ENCODE data around the gene DIS3L2.

- TF ChIP-seq, protein P1, sequence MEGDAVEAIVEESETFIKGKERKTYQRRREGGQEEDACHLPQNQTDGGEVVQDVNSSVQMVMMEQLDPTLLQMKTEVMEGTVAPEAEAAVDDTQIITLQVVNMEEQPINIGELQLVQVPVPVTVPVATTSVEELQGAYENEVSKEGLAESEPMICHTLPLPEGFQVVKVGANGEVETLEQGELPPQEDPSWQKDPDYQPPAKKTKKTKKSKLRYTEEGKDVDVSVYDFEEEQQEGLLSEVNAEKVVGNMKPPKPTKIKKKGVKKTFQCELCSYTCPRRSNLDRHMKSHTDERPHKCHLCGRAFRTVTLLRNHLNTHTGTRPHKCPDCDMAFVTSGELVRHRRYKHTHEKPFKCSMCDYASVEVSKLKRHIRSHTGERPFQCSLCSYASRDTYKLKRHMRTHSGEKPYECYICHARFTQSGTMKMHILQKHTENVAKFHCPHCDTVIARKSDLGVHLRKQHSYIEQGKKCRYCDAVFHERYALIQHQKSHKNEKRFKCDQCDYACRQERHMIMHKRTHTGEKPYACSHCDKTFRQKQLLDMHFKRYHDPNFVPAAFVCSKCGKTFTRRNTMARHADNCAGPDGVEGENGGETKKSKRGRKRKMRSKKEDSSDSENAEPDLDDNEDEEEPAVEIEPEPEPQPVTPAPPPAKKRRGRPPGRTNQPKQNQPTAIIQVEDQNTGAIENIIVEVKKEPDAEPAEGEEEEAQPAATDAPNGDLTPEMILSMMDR (conservative IDR thresholded peaks at IDR 0.05; ENCODE audit: low read depth, low read length) = no peak
- TF ChIP-seq POLR2A (IDR thresholded peaks at IDR 0.05; ENCODE audit: low read depth, low read length) (no peak), MXI1 (IDR thresholded peaks at IDR 0.05; ENCODE audit: borderline replicate concordance, low read depth, low read length) (no peak)
Observed at GRCh38 chr2:232291343-232291742, 329.8 kb downstream of the DIS3L2 start.
